HepG2 (cell line): ENCODE results near the gene DDHD1. TPM values are rescaled to one million over a fixed set of nuclear protein-coding genes. Genes with fewer than 3 reads are reported as not detected.

Source experiments
- ARID4A ChIP-seq: sonication (generic); formaldehyde crosslinking; IDR thresholded peaks from 2 replicates; pipeline ENCODE4 v1.5.0; 2020; ENCODE audit warnings: mild to moderate bottlenecking, missing genetic modification reagents, borderline replicate concordance
- ETV6 ChIP-seq: sonication (generic); formaldehyde crosslinking; conservative IDR thresholded peaks from 2 replicates; pipeline ENCODE4 v1.4.0; 2020; ENCODE audit warnings: missing genetic modification reagents
- KLF16 ChIP-seq, 2 experiments: sonication (generic) in 1 of 2; formaldehyde crosslinking in 1 of 2; IDR thresholded peaks; 2 replicates each; pipeline versions ENCODE4 v1.6.1 to v1.8.0; 2016 to 2023; ENCODE audit warnings: missing genetic modification reagents in 2 of 2, missing compliant biosample characterization in 1 of 2
- RNF2 ChIP-seq: fragments of 450-650 bp; conservative IDR thresholded peaks from 2 replicates; pipeline ENCODE4 v1.6.1; 2016; ENCODE audit warnings: low read depth
- SMAD1 ChIP-seq: sonication (generic); formaldehyde crosslinking; IDR thresholded peaks from 2 replicates; pipeline ENCODE4 v1.4.0; 2020; ENCODE audit warnings: missing genetic modification reagents, low read depth, mild to moderate bottlenecking, borderline replicate concordance
- SRSF4 ChIP-seq: fragments of 200-400 bp; formaldehyde crosslinking; IDR thresholded peaks from one replicate; pipeline ENCODE4 v1.6.1; 2018; ENCODE audit warnings: mild to moderate bottlenecking, low read depth, low read length, moderate library complexity; ENCODE audit not compliant: poor library complexity, severe bottlenecking
- TBX3 ChIP-seq: fragments of 450-650 bp; IDR thresholded peaks from 2 replicates; pipeline ENCODE4 v1.6.1; 2017; ENCODE audit warnings: antibody characterized with exemption, mild to moderate bottlenecking, inconsistent platforms, borderline replicate concordance
- ZBTB10 ChIP-seq: sonication (generic); formaldehyde crosslinking; IDR thresholded peaks from 2 replicates; pipeline ENCODE4 v1.4.0; 2020; ENCODE audit warnings: missing genetic modification reagents, borderline replicate concordance
- ZNF512B ChIP-seq: sonication (generic); formaldehyde crosslinking; IDR thresholded peaks from 2 replicates; pipeline ENCODE4 v1.5.1; 2020; ENCODE audit warnings: missing genetic modification reagents, mild to moderate bottlenecking, borderline replicate concordance
- ZNF557 ChIP-seq: sonication (generic); formaldehyde crosslinking; IDR thresholded peaks from 2 replicates; pipeline ENCODE4 v1.4.0; 2020; ENCODE audit warnings: missing genetic modification reagents
- ZNF580 ChIP-seq: IDR thresholded peaks from 2 replicates; pipeline ENCODE4 v1.6.1; 2016; ENCODE audit warnings: low read depth, borderline replicate concordance
- ZSCAN5A ChIP-seq: sonication (generic); formaldehyde crosslinking; IDR thresholded peaks from 2 replicates; pipeline ENCODE4 v1.8.0; 2022; ENCODE audit warnings: mild to moderate bottlenecking, missing genetic modification reagents, borderline replicate concordance
- polyA plus RNA-seq, 8 experiments: library from polyadenylated mRNA; depleted of rRNA in 3 of 8; stranded (reverse) in 7 of 8; unstranded in 1 of 8; fragments of >200 nt; fragmentation: Illumina TruSeq in 4 of 8; extraction: Trizol in 4 of 8; gene quantifications; 2 replicates each; pipeline versions ENCODE4 v1.2.1 to v1.2.3, GENCODE V29; 2011 to 2016; ENCODE audit warnings: low read depth in 4 of 8, missing spikeins in 1 of 8, mixed read lengths in 1 of 8; ENCODE audit not compliant: insufficient read depth in 1 of 8
- total RNA-seq, 5 experiments: library from RNA; depleted of rRNA; stranded (reverse); fragments of >200 nt; fragmentation: Illumina TruSeq; extraction: Trizol; gene quantifications; 2 replicates each; pipeline ENCODE4 v1.2.3, GENCODE V29; 2016; ENCODE audit warnings: low read depth in 1 of 5

DDHD1 gene
- total and polyA plus RNA-seq, 2 of the 13 experiments (the other 11 are each of a cell fraction or from before 2014, with no cell fraction given), result 4.6 to 8.3 TPM

GRCh38 chr14:53151523-53152183, 1.5 kb downstream of the DDHD1 start (continued):
- no peak; the same call in none of the 2 replicates for TF ChIP-seq ARID4A (CRISPR knock-in tag)
- TF ChIP-seq KLF16 (CRISPR knock-in tag; IDR thresholded peaks at IDR 0.05), result 0 out of 4 replicates have a peak, but pooled peaks of 1 of the 2 experiments have one; percentile 3
- TF ChIP-seq ZNF512B, result no peak
- TF ChIP-seq SRSF4, result no peak
- 0 out of 2 replicates have a peak, but pooled peaks have one; percentile 51 for TF ChIP-seq SMAD1
- no peak for TF ChIP-seq TBX3
- no peak for TF ChIP-seq RNF2
- TF ChIP-seq ZSCAN5A (CRISPR knock-in tag), result no peak
- TF ChIP-seq ZNF580 (CRISPR knock-in tag), result peak; percentile 39; the same call in 1 of the 2 replicates
- no peak for TF ChIP-seq ZBTB10 (CRISPR knock-in tag)
- TF ChIP-seq ZNF557 (CRISPR knock-in tag), result peak; percentile 38; the same call in 1 of the 2 replicates
- no peak for TF ChIP-seq ETV6 (CRISPR knock-in tag)
